ENCODE results near the gene INCA1.

- TF ChIP-seq POLR2A (IDR thresholded peaks at IDR 0.05) (no peak), CTCF (IDR thresholded peaks at IDR 0.05 in 8 of 11, conservative IDR thresholded peaks at IDR 0.05 in 3 of 11) (no peak), POLR2AphosphoS5 (IDR thresholded peaks at IDR 0.05) (peak in 2 of 3 donors; percentile 67 to 81)
These were observed 56.6 kb downstream of the INCA1 start for GRCh38 chr17:4940555-4941318.
